WTC11 (cell line): Measurements from ENCODE around the gene TIMM22. TPM values are rescaled to one million over a fixed set of nuclear protein-coding genes. Genes with fewer than 3 reads are reported as not detected.

ENCODE experiments used
- ATAC-seq: fragments of 200-7000 bp; cut with Tn5 transposase; 2 replicates; pipeline ENCODE4 v1.10.0; 2021; ENCODE audit warnings: mild to moderate bottlenecking, moderate library complexity
- CTCF ChIA-PET: fragments of 300-600 bp; sonication (Branson Sonifier 250); formaldehyde crosslinking; loops from one replicate; lab custom pipeline; 2021; ENCODE audit warnings: antibody characterized with exemption; lab: Charles Lee
- POLR2A ChIA-PET: fragments of 350-600 bp; sonication (Branson Sonifier 250); formaldehyde crosslinking; loops from one replicate; lab custom pipeline; 2021; ENCODE audit warnings: antibody characterized with exemption; lab: Charles Lee
- DNase-seq: peaks from one replicate; pipeline ENCODE4 v3.0.0; 2021; ENCODE audit warnings: low spot score
- H3K27ac Mint-ChIP-seq: 2 replicates; pipeline ENCODE4 v1.8.0; 2021; ENCODE audit warnings: mixed read lengths
- H3K27me3 Mint-ChIP-seq: 2 replicates; pipeline ENCODE4 v1.8.0; 2021; ENCODE audit warnings: low read depth, mild to moderate bottlenecking, moderate library complexity, mixed read lengths
- H3K36me3 Mint-ChIP-seq: 2 replicates; pipeline ENCODE4 v1.8.0; 2021; ENCODE audit warnings: mixed read lengths
- H3K4me1 Mint-ChIP-seq: 2 replicates; pipeline ENCODE4 v1.8.0; 2022; ENCODE audit warnings: mixed read lengths
- H3K4me3 Mint-ChIP-seq: 2 replicates; pipeline ENCODE4 v1.8.0; 2021; ENCODE audit warnings: mild to moderate bottlenecking, moderate library complexity, mixed read lengths
- H3K9me3 Mint-ChIP-seq: 2 replicates; pipeline ENCODE4 v1.8.0; 2021; ENCODE audit warnings: mixed read lengths
- CBFB ChIP-seq: sonication (generic); formaldehyde crosslinking; IDR thresholded peaks from 2 replicates; pipeline ENCODE4 v1.8.1; 2022; ENCODE audit warnings: mild to moderate bottlenecking, low read depth, missing genetic modification reagents
- EMX1 ChIP-seq: fragments of 250-450 bp; sonication (Bioruptor Pico); IDR thresholded peaks from 2 replicates; pipeline ENCODE4 v1.8.0; 2021; ENCODE audit warnings: mild to moderate bottlenecking
- ESRRA ChIP-seq: sonication (generic); formaldehyde crosslinking; IDR thresholded peaks from 2 replicates; pipeline ENCODE4 v1.8.1; 2022; ENCODE audit warnings: mild to moderate bottlenecking, missing genetic modification reagents, borderline replicate concordance
- FOXK1 ChIP-seq: sonication (generic); formaldehyde crosslinking; IDR thresholded peaks from 2 replicates; pipeline ENCODE4 v1.8.0; 2022; ENCODE audit warnings: mild to moderate bottlenecking, moderate library complexity, missing genetic modification reagents
- GRHL2 ChIP-seq: fragments of 250-450 bp; sonication (Bioruptor Pico); IDR thresholded peaks from 2 replicates; pipeline ENCODE4 v1.8.0; 2022; ENCODE audit warnings: mild to moderate bottlenecking, moderate library complexity; ENCODE audit not compliant: insufficient replicate concordance, severe bottlenecking
- IRF1 ChIP-seq: sonication (generic); formaldehyde crosslinking; IDR thresholded peaks from 2 replicates; pipeline ENCODE4 v1.8.0; 2023; ENCODE audit warnings: missing genetic modification reagents
- IRF2 ChIP-seq: sonication (generic); formaldehyde crosslinking; IDR thresholded peaks from 2 replicates; pipeline ENCODE4 v1.8.0; 2022; ENCODE audit warnings: low read depth, missing genetic modification reagents, borderline replicate concordance
- KAT7 ChIP-seq: sonication (generic); formaldehyde crosslinking; IDR thresholded peaks from 2 replicates; pipeline ENCODE4 v1.8.1; 2023; ENCODE audit warnings: missing genetic modification reagents, mild to moderate bottlenecking, borderline replicate concordance
- MLX ChIP-seq: sonication (generic); formaldehyde crosslinking; IDR thresholded peaks from 2 replicates; pipeline ENCODE4 v1.8.1; 2023; ENCODE audit warnings: mild to moderate bottlenecking, missing genetic modification reagents, moderate library complexity
- MXD4 ChIP-seq: fragments of 250-450 bp; sonication (Bioruptor Pico); IDR thresholded peaks from 2 replicates; pipeline ENCODE4 v1.8.0; 2021; ENCODE audit warnings: mild to moderate bottlenecking, moderate library complexity, borderline replicate concordance
- NFATC4 ChIP-seq: fragments of 250-450 bp; sonication (Bioruptor Pico); IDR thresholded peaks from 2 replicates; pipeline ENCODE4 v1.9.0; 2021; ENCODE audit warnings: mild to moderate bottlenecking
- NR2C2 ChIP-seq: sonication (generic); formaldehyde crosslinking; IDR thresholded peaks from 2 replicates; pipeline ENCODE4 v1.8.0; 2022; ENCODE audit warnings: mild to moderate bottlenecking, missing genetic modification reagents
- PREB ChIP-seq: sonication (generic); formaldehyde crosslinking; IDR thresholded peaks from 2 replicates; pipeline ENCODE4 v1.8.1; 2022; ENCODE audit warnings: mild to moderate bottlenecking, missing genetic modification reagents, moderate library complexity, borderline replicate concordance
- TCF7 ChIP-seq: sonication (generic); formaldehyde crosslinking; IDR thresholded peaks from 2 replicates; pipeline ENCODE4 v1.8.0; 2022; ENCODE audit warnings: mild to moderate bottlenecking, low read depth, missing genetic modification reagents, moderate library complexity
- TP53 ChIP-seq: sonication (generic); formaldehyde crosslinking; IDR thresholded peaks from 2 replicates; pipeline ENCODE4 v1.8.1; 2023; ENCODE audit warnings: mild to moderate bottlenecking, missing genetic modification reagents
- ZBTB43 ChIP-seq: sonication (generic); formaldehyde crosslinking; IDR thresholded peaks from 2 replicates; pipeline ENCODE4 v1.8.1; 2023; ENCODE audit warnings: mild to moderate bottlenecking, missing genetic modification reagents
- ZNF263 ChIP-seq: sonication (generic); formaldehyde crosslinking; IDR thresholded peaks from 2 replicates; pipeline ENCODE4 v1.8.1; 2022; ENCODE audit warnings: low read depth, mild to moderate bottlenecking, moderate library complexity, missing genetic modification reagents
- ZNF396 ChIP-seq: fragments of 250-450 bp; sonication (Bioruptor Pico); IDR thresholded peaks from 2 replicates; pipeline ENCODE4 v1.8.0; 2021; ENCODE audit warnings: mild to moderate bottlenecking, moderate library complexity, borderline replicate concordance
- ZNF671 ChIP-seq: fragments of 250-450 bp; sonication (Bioruptor Pico); IDR thresholded peaks from 2 replicates; pipeline ENCODE4 v1.8.0; 2021; ENCODE audit warnings: mild to moderate bottlenecking
- total RNA-seq: library from RNA; stranded (reverse); gene quantifications from 3 replicates; pipeline ENCODE4 v1.2.3, GENCODE V29; 2021

TIMM22 gene
- total RNA-seq, 1 experiment from 2014 or later: 18.0 TPM

- POLR2A ChIA-PET: no interaction called here
Observed at GRCh38 chr17:1029922-1030644, 33.2 kb downstream of the TIMM22 start.

GRCh38 chr17:1030684-1031532, 34.0 kb downstream of the TIMM22 start:
- DNase-seq (peak; percentile 39), ATAC-seq (peak; percentile 30)
- TF ChIP-seq PREB: no peak
- no peak for TF ChIP-seq MLX
- no peaks in the 10 kb centered on the region for H3K36me3 Mint-ChIP-seq
- peaks cover 5% of the 10 kb centered on the region; the same call in 1 of the 2 replicates for H3K4me1 Mint-ChIP-seq
- no peaks in the 10 kb centered on the region for H3K9me3 Mint-ChIP-seq
- H3K27me3 Mint-ChIP-seq: peaks cover 18% of the 10 kb centered on the region
- H3K4me3 Mint-ChIP-seq: peak overlapping the region; percentile 58
- no peak overlapping the region for H3K27ac Mint-ChIP-seq
- POLR2A ChIA-PET: no interaction called here
- CTCF ChIA-PET: interaction anchor here (1.0 to 5.7 kb wide), 3 partner anchors 25 to 34 kb away, joined by 3 to 35 read pairs (median 8); partner anchors contain the start of gene TIMM22

More at GRCh38 chr17:1029922-1030644, 33.2 kb downstream of the TIMM22 start:
- TF ChIP-seq TCF7 (CRISPR knock-in tag) (no peak), MXD4 (CRISPR knock-in tag) (no peak), NR2C2 (CRISPR knock-in tag) (no peak), CBFB (no peak), IRF1 (no peak)
- peaks cover 18% of the 10 kb centered on the region for H3K27me3 Mint-ChIP-seq
- DNase-seq: no peak
- H3K36me3 Mint-ChIP-seq: no peaks in the 10 kb centered on the region
- H3K9me3 Mint-ChIP-seq: no peaks in the 10 kb centered on the region
- no peak overlapping the region for H3K27ac Mint-ChIP-seq
- H3K4me1 Mint-ChIP-seq: peaks cover 5% of the 10 kb centered on the region; the same call in 1 of the 2 replicates
- H3K4me3 Mint-ChIP-seq: peak overlapping the region; percentile 58; the same call in 1 of the 2 replicates
- CTCF ChIA-PET: interaction anchor here (1.0 to 5.7 kb wide), 3 partner anchors 26 to 33 kb away, joined by 3 to 35 read pairs (median 8); partner anchors contain the start of gene TIMM22
- ATAC-seq: no peak

GRCh38 chr17:1031711-1032110, 34.8 kb downstream of the TIMM22 start:
- CTCF ChIA-PET: interaction anchor here (5.7 kb wide), 1 partner anchor 24 kb away, joined by 35 read pairs; no protein-coding TSS in a partner anchor

GRCh38 chr17:1032391-1032790, 35.5 kb downstream of the TIMM22 start:
- POLR2A ChIA-PET: no interaction called here
- Mint-ChIP-seq H3K4me3 (peak overlapping the region; percentile 72), H3K4me1 (peaks cover 5% of the 10 kb centered on the region; the same call in 1 of the 2 replicates), H3K36me3 (no peaks in the 10 kb centered on the region), H3K27me3 (peaks cover 18% of the 10 kb centered on the region), H3K9me3 (no peaks in the 10 kb centered on the region), H3K27ac (no peak overlapping the region)
- DNase-seq (no peak), ATAC-seq (no peak)
- CTCF ChIA-PET: interaction anchor here (5.7 kb wide), 1 partner anchor 24 kb away, joined by 35 read pairs; no protein-coding TSS in a partner anchor
- no peak for TF ChIP-seq IRF2
- TF ChIP-seq ZBTB43: no peak
- TF ChIP-seq KAT7: no peak
- TF ChIP-seq ESRRA (CRISPR knock-in tag): no peak
- TF ChIP-seq GRHL2 (CRISPR knock-in tag): no peak
- TF ChIP-seq ZNF263 (CRISPR knock-in tag): no peak
- no peak for TF ChIP-seq TCF7 (CRISPR knock-in tag)
- TF ChIP-seq TP53: no peak
- TF ChIP-seq FOXK1 (CRISPR knock-in tag): no peak
- TF ChIP-seq ZNF396 (CRISPR knock-in tag): no peak
- no peak for TF ChIP-seq EMX1 (CRISPR knock-in tag)
- no peak for TF ChIP-seq ZNF671
- no peak for TF ChIP-seq NFATC4 (CRISPR knock-in tag)

More at GRCh38 chr17:1031711-1032110, 34.8 kb downstream of the TIMM22 start:
- peaks cover 18% of the 10 kb centered on the region for H3K27me3 Mint-ChIP-seq
- peak; percentile 77 for ATAC-seq
- no peaks in the 10 kb centered on the region for H3K36me3 Mint-ChIP-seq
- peaks cover 5% of the 10 kb centered on the region; the same call in 1 of the 2 replicates for H3K4me1 Mint-ChIP-seq
- peak; percentile 94 for TF ChIP-seq ZNF263 (CRISPR knock-in tag)
- no peak for TF ChIP-seq MXD4 (CRISPR knock-in tag)
- peak; percentile 71 for DNase-seq
- H3K9me3 Mint-ChIP-seq: no peaks in the 10 kb centered on the region
- POLR2A ChIA-PET: no interaction called here
- no peak overlapping the region for H3K4me3 Mint-ChIP-seq
- H3K27ac Mint-ChIP-seq: no peak overlapping the region
